Neural progenitor cell (in vitro differentiated cells): ENCODE measurements around the gene MKLN1. TPM values are rescaled to one million over a fixed set of nuclear protein-coding genes. Genes with fewer than 3 reads are reported as not detected.
A peak's percentile ranks its signal among the peaks of the same experiment; 100 is the strongest.
"Not testable (repeated sequence)": the region's sequence is repeated elsewhere in the genome, so short reads cannot be mapped to it uniquely, and the experiment has no call there.

Source experiments
- DNase-seq: peaks from one replicate; pipeline ENCODE4 v3.0.0-alpha.2; 2016; ENCODE audit warnings: low spot score
- H2AFZ ChIP-seq: fragments of 200-600 bp; sonication (generic); replicated peaks from 2 replicates; pipeline ENCODE4 v1.6.1; 2016; ENCODE audit warnings: antibody characterized with exemption
- H3F3A ChIP-seq: fragments of 200-600 bp; sonication (generic); 2 replicates; pipeline ENCODE4 v1.6.1; 2016; ENCODE audit warnings: antibody characterized with exemption, low read depth
- H3K27ac ChIP-seq: fragments of 200-600 bp; sonication (generic); 2 replicates; pipeline ENCODE4 v1.5.1; 2016; ENCODE audit warnings: mild to moderate bottlenecking
- H3K27me3 ChIP-seq: fragments of 200-600 bp; sonication (generic); 2 replicates; pipeline ENCODE4 v1.6.1; 2016; ENCODE audit warnings: mild to moderate bottlenecking, moderate library complexity
- H3K36me3 ChIP-seq: fragments of 200-600 bp; sonication (generic); 2 replicates; pipeline ENCODE4 v1.5.1; 2016
- H3K4me1 ChIP-seq: fragments of 200-600 bp; sonication (generic); 2 replicates; pipeline ENCODE4 v1.6.1; 2016; ENCODE audit warnings: mixed run types
- H3K4me2 ChIP-seq: fragments of 200-600 bp; sonication (generic); 2 replicates; pipeline ENCODE4 v1.6.1; 2016
- H3K4me3 ChIP-seq: fragments of 200-600 bp; sonication (generic); 2 replicates; pipeline ENCODE4 v1.5.1; 2016
- H3K79me2 ChIP-seq: fragments of 200-600 bp; sonication (generic); 2 replicates; pipeline ENCODE4 v1.6.1; 2016; ENCODE audit warnings: low read depth
- H3K9ac ChIP-seq: fragments of 200-600 bp; sonication (generic); 2 replicates; pipeline ENCODE4 v1.6.1; 2016
- H3K9me3 ChIP-seq: fragments of 200-600 bp; sonication (generic); 2 replicates; pipeline ENCODE4 v1.5.1; 2016; ENCODE audit warnings: low read depth
- H4K20me1 ChIP-seq: fragments of 200-600 bp; sonication (generic); 2 replicates; pipeline ENCODE4 v1.6.1; 2016; ENCODE audit warnings: low read depth
- H3K27ac Mint-ChIP-seq: 3 replicates; pipeline ENCODE4 v1.8.0; 2021; ENCODE audit warnings: mixed read lengths
- H3K27me3 Mint-ChIP-seq: 2 replicates; pipeline ENCODE4 v1.8.0; 2022; ENCODE audit warnings: low read depth, mild to moderate bottlenecking, inconsistent platforms, moderate library complexity, mixed read lengths; ENCODE audit not compliant: insufficient read depth
- H3K36me3 Mint-ChIP-seq: 3 replicates; pipeline ENCODE4 v1.8.0; 2021; ENCODE audit warnings: mixed read lengths
- H3K4me1 Mint-ChIP-seq: 3 replicates; pipeline ENCODE4 v1.8.0; 2021; ENCODE audit warnings: mixed read lengths
- H3K4me3 Mint-ChIP-seq: 3 replicates; pipeline ENCODE4 v1.8.0; 2021; ENCODE audit warnings: mild to moderate bottlenecking, moderate library complexity, mixed read lengths
- H3K9me3 Mint-ChIP-seq: 3 replicates; pipeline ENCODE4 v1.8.0; 2020; ENCODE audit warnings: mixed read lengths
- EZH2 ChIP-seq: fragments of 200-600 bp; sonication (generic); IDR thresholded peaks from 2 replicates; pipeline ENCODE4 v1.6.1; 2017; ENCODE audit warnings: antibody characterized with exemption, mild to moderate bottlenecking, moderate library complexity
- EZH2phosphoT487 ChIP-seq: fragments of 200-600 bp; sonication (generic); IDR thresholded peaks from 2 replicates; pipeline ENCODE4 v1.6.1; 2017; ENCODE audit warnings: antibody characterized with exemption
- total RNA-seq: library from RNA; depleted of rRNA; stranded (reverse); fragments of >200 nt; gene quantifications from 2 replicates; pipeline ENCODE4 v1.2.3, GENCODE V29; 2015; ENCODE audit warnings: low replicate concordance
- TF ChIP-seq, protein P1 (sequence below): fragments of 200-600 bp; sonication (generic); IDR thresholded peaks from 2 replicates; pipeline ENCODE4 v1.5.1; 2017; ENCODE audit warnings: antibody characterized with exemption, mild to moderate bottlenecking

The MKLN1 gene
- total RNA-seq, 1 donor from 2014 or later, result 60.9 TPM

DNA sequence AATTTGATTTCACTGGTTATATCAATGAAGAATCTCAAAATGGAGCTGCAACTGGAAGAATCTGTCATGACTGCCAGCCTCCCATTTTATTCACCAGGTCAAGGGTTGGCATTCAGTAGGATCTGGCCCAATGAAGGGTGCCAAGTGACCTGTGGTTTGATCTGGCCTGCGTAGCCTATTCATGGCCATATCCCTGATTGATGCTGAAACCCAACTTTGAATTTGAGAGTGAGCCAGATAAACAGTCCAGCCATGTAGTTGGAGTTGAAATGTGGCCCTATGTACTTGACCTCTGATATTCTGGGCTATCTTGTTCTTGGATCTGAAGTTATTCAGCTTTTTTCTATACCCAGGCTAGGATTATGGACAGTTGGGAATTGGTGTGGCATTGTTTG is 1.5 kb downstream of the MKLN1 start:
- Histone ChIP-seq H3K79me2 (peaks cover 64% of the 10 kb centered on the region), H3K4me3 (peak overlapping the region; percentile 83), H2AFZ (no peak overlapping the region), H3K36me3 (no peaks in the 10 kb centered on the region), H4K20me1 (peaks cover 27% of the 10 kb centered on the region), H3K9ac (no peak overlapping the region), H3F3A (peaks cover 12% of the 10 kb centered on the region), H3K4me1 (peaks cover 13% of the 10 kb centered on the region), H3K4me2 (peak overlapping the region; percentile 87), H3K27ac (no peak overlapping the region), H3K9me3 (no peaks in the 10 kb centered on the region), H3K27me3 (no peaks in the 10 kb centered on the region)
- Mint-ChIP-seq H3K36me3 (peaks cover 14% of the 10 kb centered on the region), H3K4me1 (peaks cover 22% of the 10 kb centered on the region), H3K27me3 (no peaks in the 10 kb centered on the region), H3K4me3 (peak overlapping the region; percentile 96), H3K9me3 (peaks cover 11% of the 10 kb centered on the region), H3K27ac (no peak overlapping the region)
- TF ChIP-seq EZH2 (no peak), EZH2phosphoT487 (no peak)
- TF ChIP-seq, protein P1, sequence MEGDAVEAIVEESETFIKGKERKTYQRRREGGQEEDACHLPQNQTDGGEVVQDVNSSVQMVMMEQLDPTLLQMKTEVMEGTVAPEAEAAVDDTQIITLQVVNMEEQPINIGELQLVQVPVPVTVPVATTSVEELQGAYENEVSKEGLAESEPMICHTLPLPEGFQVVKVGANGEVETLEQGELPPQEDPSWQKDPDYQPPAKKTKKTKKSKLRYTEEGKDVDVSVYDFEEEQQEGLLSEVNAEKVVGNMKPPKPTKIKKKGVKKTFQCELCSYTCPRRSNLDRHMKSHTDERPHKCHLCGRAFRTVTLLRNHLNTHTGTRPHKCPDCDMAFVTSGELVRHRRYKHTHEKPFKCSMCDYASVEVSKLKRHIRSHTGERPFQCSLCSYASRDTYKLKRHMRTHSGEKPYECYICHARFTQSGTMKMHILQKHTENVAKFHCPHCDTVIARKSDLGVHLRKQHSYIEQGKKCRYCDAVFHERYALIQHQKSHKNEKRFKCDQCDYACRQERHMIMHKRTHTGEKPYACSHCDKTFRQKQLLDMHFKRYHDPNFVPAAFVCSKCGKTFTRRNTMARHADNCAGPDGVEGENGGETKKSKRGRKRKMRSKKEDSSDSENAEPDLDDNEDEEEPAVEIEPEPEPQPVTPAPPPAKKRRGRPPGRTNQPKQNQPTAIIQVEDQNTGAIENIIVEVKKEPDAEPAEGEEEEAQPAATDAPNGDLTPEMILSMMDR, result no peak
- no peak for DNase-seq

DNA sequence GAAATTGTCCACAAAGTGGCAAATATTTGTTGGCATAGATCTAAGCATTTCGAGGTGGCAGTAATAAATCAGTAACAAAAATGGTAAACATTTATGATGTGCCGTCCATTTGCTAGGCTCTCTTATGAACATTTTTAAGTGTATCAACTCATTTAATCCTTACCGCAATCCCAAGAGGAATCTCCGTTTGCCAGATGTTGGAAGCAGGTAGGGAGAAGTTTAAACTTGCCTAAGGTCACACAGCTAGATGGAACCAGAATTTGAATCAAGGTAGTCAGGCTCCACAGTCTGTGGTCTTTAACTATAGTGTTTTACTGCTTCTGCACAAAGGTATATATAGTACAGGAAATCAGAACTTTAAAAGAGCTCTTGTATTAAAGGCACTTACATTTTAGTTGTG is 2.6 kb downstream of the MKLN1 start:
- Histone ChIP-seq H3K79me2 (peaks cover 75% of the 10 kb centered on the region), H3K4me3 (no peak overlapping the region), H3K4me1 (peaks cover 13% of the 10 kb centered on the region), H3K9ac (no peak overlapping the region), H4K20me1 (peaks cover 27% of the 10 kb centered on the region), H3K4me2 (peak overlapping the region; percentile 25), H3K27ac (no peak overlapping the region), H3K9me3 (peaks cover 6% of the 10 kb centered on the region), H3K27me3 (no peaks in the 10 kb centered on the region), H3F3A (peaks cover 12% of the 10 kb centered on the region), H2AFZ (no peak overlapping the region), H3K36me3 (no peaks in the 10 kb centered on the region)
- Mint-ChIP-seq H3K9me3 (peaks cover 16% of the 10 kb centered on the region), H3K27ac (no peak overlapping the region), H3K4me3 (peak overlapping the region; percentile 60), H3K4me1 (peaks cover 22% of the 10 kb centered on the region), H3K36me3 (peaks cover 21% of the 10 kb centered on the region), H3K27me3 (no peaks in the 10 kb centered on the region)
- DNase-seq, result no peak
- TF ChIP-seq EZH2phosphoT487, result no peak
- TF ChIP-seq EZH2, result no peak
- TF ChIP-seq, protein P1, result no peak

DNA sequence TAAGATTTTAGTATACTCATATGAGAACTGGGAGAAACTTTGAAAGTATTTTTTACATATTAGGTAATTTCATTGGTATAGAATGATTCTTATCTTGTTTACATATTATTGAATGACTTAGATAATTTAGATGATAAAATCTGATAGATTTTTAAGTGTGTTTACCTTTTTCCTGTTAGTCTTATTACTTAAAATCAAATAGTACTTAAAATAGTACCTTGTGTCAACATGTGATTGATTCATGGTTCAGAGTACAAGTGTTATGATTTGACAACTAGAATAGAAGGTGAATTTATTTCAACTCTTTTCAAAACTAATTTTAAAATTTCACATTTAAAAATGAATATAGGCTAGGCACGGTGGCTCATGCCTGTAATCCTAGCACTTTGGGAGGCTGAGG is 4.1 kb downstream of the MKLN1 start:
- Histone ChIP-seq H3K4me3 (no peak overlapping the region), H2AFZ (no peak overlapping the region)
- no peak overlapping the region for H3K4me3 Mint-ChIP-seq

DNA sequence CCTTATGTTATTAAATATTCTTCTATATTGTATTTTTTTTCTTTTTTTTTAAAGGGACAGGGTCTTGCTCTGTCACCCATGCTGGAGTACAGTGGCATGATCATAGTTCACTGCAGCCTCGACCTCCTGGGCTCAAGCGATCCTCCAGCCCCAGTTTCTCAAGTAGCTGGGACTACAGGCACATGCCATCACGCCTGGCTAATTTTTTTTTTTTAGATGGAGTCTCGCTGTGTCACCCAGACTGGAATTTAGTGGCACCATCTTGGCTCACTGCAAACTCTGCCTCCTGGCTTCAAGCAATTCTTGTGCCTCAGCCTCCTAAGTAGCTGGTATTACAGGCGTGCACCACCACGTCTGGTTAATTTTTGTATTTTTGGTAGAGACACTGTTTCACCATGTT is 5.1 kb downstream of the MKLN1 start:
- not testable (repeated sequence) for H3K4me3 ChIP-seq, H3K4me3 Mint-ChIP-seq, H3K27ac ChIP-seq, H3K27me3 Mint-ChIP-seq, H3K9ac ChIP-seq, DNase-seq, H2AFZ ChIP-seq, H3K4me2 ChIP-seq, H3F3A ChIP-seq, H3K27ac Mint-ChIP-seq, H3K27me3 ChIP-seq, H3K4me1 ChIP-seq
- H3K9me3 ChIP-seq, result peaks cover 26% of the 10 kb centered on the region
- H3K79me2 ChIP-seq, result peaks cover 100% of the 10 kb centered on the region
- Mint-ChIP-seq H3K36me3 (peaks cover 31% of the 10 kb centered on the region), H3K4me1 (peaks cover 14% of the 10 kb centered on the region), H3K9me3 (peaks cover 35% of the 10 kb centered on the region)
- peaks cover 27% of the 10 kb centered on the region for H4K20me1 ChIP-seq
- H3K36me3 ChIP-seq, result peaks cover 11% of the 10 kb centered on the region

More for the DNA sequence above, 4.1 kb downstream of the MKLN1 start:
- H3K9ac ChIP-seq, result no peak overlapping the region
- no peak for DNase-seq
- H3K4me1 ChIP-seq, result peaks cover 11% of the 10 kb centered on the region
- Mint-ChIP-seq H3K9me3 (peaks cover 30% of the 10 kb centered on the region), H3K27ac (no peak overlapping the region), H3K4me1 (peaks cover 18% of the 10 kb centered on the region), H3K36me3 (peaks cover 28% of the 10 kb centered on the region), H3K27me3 (no peaks in the 10 kb centered on the region)
- no peak overlapping the region for H3K27ac ChIP-seq
- TF ChIP-seq EZH2phosphoT487 (no peak), EZH2 (no peak)
- TF ChIP-seq, protein P1, result no peak
- no peaks in the 10 kb centered on the region for H3K27me3 ChIP-seq
- no peak overlapping the region for H3K4me2 ChIP-seq
- H3K79me2 ChIP-seq, result peaks cover 90% of the 10 kb centered on the region
- peaks cover 27% of the 10 kb centered on the region for H4K20me1 ChIP-seq
- H3K9me3 ChIP-seq, result peaks cover 19% of the 10 kb centered on the region
- H3K36me3 ChIP-seq, result peaks cover 11% of the 10 kb centered on the region
- H3F3A ChIP-seq, result peaks cover 7% of the 10 kb centered on the region
